ENCODE measurements around the gene ADH6. TPM values are rescaled to one million over a fixed set of nuclear protein-coding genes. Genes with fewer than 3 reads are reported as not detected.

The ADH6 gene
- total and polyA plus RNA-seq, 4 donors, result 36.7 to 163 (median 107) TPM

GRCh38 chr4:99221980-99222379 is 2.9 kb upstream of the ADH6 start:
- Histone ChIP-seq H3K36me3 (ENCODE audit: control insufficient read depth in 4 of 4, insufficient read depth in 3 of 4, low read depth in 1 of 4, low read length in 3 of 4) (no peaks in the 10 kb centered on the region), H3K9me3 (ENCODE audit: control insufficient read depth in 4 of 4, low read length in 3 of 4) (no peaks in the 10 kb centered on the region), H3K27ac (ENCODE audit: low read depth in 1 of 2, low read length in 2 of 2) (no peak overlapping the region), H3K9ac (ENCODE audit: low read depth in 1 of 2, low read length in 2 of 2) (no peak overlapping the region), H3K27me3 (ENCODE audit: control insufficient read depth in 4 of 4, insufficient read depth in 4 of 4, low read length in 3 of 4) (no peaks in the 10 kb centered on the region), H3K4me3 (ENCODE audit: low read depth in 1 of 3, low read length in 3 of 3) (no peak overlapping the region), H3K4me1 (ENCODE audit: control insufficient read depth in 4 of 4, insufficient read depth in 4 of 4, low read length in 3 of 4) (peaks cover 3 to 16% (median 7%) of the 10 kb centered on the region in 4 donors)
- no peak for TF ChIP-seq CTCF (IDR thresholded peaks at IDR 0.05; ENCODE audit: low read depth, low read length, missing input control)
- TF ChIP-seq FOXA1 (IDR thresholded peaks at IDR 0.05), result no peak
- TF ChIP-seq SP1 (IDR thresholded peaks at IDR 0.05), result peak; percentile 21
- TF ChIP-seq RAD21 (IDR thresholded peaks at IDR 0.05), result peak; percentile 18 to 40
- no peak for TF ChIP-seq GABPA (IDR thresholded peaks at IDR 0.05 in 1 of 2, conservative IDR thresholded peaks at IDR 0.05 in 1 of 2)
- no peak for TF ChIP-seq JUND (IDR thresholded peaks at IDR 0.05)
- peak; percentile 45 for TF ChIP-seq YY1 (IDR thresholded peaks at IDR 0.05)
- TF ChIP-seq HNF4G (IDR thresholded peaks at IDR 0.05), result peak; percentile 22
- no peak for TF ChIP-seq ZBTB33 (IDR thresholded peaks at IDR 0.05)
- peak in 1 of 2 donors; percentile 32 for TF ChIP-seq HNF4A (conservative IDR thresholded peaks at IDR 0.05)
- TF ChIP-seq RXRA (IDR thresholded peaks at IDR 0.05), result peak; percentile 18 to 49
- DNase-seq (ENCODE audit: low spot score), result no peak
- 18% methylated on average over 1 of the region's 1 CpG for WGBS

DNA sequence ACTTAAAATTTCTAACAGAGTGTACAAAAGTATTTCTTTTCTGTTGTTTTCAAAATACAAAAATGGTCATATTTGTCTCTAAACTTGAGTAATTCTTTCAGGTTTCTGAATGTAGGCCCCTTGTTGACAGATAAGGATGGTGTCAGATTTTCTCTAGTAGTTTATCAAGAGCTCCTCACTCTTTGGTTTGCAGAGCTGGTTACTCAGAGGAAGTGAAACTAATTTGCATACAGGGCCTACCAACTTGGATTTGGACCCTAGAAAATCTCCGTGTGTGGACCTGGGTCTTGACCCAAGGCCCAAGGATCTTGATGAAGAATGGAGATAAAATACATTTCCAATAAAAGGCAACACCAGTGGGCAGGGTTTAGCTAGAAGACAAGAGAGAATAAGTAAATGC is 433 bp upstream of the ADH6 start:
- Histone ChIP-seq H3K4me1 (ENCODE audit: control insufficient read depth in 4 of 4, insufficient read depth in 4 of 4, low read length in 3 of 4) (peaks cover 3 to 27% (median 15%) of the 10 kb centered on the region in 4 donors), H3K4me3 (ENCODE audit: low read depth in 1 of 3, low read length in 3 of 3) (peak overlapping the region in 1 of 3 donors; percentile 83), H3K27ac (ENCODE audit: low read depth in 1 of 2, low read length in 2 of 2) (peak overlapping the region in 1 of 2 donors; percentile 43), H3K9me3 (ENCODE audit: control insufficient read depth in 4 of 4, low read length in 3 of 4) (no peaks in the 10 kb centered on the region), H3K9ac (ENCODE audit: low read depth in 1 of 2, low read length in 2 of 2) (no peak overlapping the region), H3K27me3 (ENCODE audit: control insufficient read depth in 4 of 4, insufficient read depth in 4 of 4, low read length in 3 of 4) (no peaks in the 10 kb centered on the region), H3K36me3 (ENCODE audit: control insufficient read depth in 4 of 4, insufficient read depth in 3 of 4, low read depth in 1 of 4, low read length in 3 of 4) (peaks cover 0 to 10% (median 4%) of the 10 kb centered on the region in 4 donors)
- WGBS, result 9% methylated on average over 1 of the region's 1 CpG
- DNase-seq (ENCODE audit: low spot score), result no peak
- TF ChIP-seq, protein P1, sequence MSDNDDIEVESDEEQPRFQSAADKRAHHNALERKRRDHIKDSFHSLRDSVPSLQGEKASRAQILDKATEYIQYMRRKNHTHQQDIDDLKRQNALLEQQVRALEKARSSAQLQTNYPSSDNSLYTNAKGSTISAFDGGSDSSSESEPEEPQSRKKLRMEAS (IDR thresholded peaks at IDR 0.05), result no peak
- TF ChIP-seq HNF4G (IDR thresholded peaks at IDR 0.05), result no peak
- no peak for TF ChIP-seq SP1 (IDR thresholded peaks at IDR 0.05)
- no peak for TF ChIP-seq NR2F2 (IDR thresholded peaks at IDR 0.05)
- no peak for TF ChIP-seq ATF3 (IDR thresholded peaks at IDR 0.05)
- no peak for TF ChIP-seq ZBTB33 (IDR thresholded peaks at IDR 0.05)
- TF ChIP-seq JUND (IDR thresholded peaks at IDR 0.05), result no peak
- no peak for TF ChIP-seq FOXA2 (IDR thresholded peaks at IDR 0.05)
- TF ChIP-seq TAF1 (conservative IDR thresholded peaks at IDR 0.05), result no peak
- no peak for TF ChIP-seq RAD21 (IDR thresholded peaks at IDR 0.05)
- TF ChIP-seq FOXA1 (IDR thresholded peaks at IDR 0.05), result no peak
- TF ChIP-seq YY1 (IDR thresholded peaks at IDR 0.05), result no peak
- no peak for TF ChIP-seq REST (IDR thresholded peaks at IDR 0.05)
- TF ChIP-seq RXRA (IDR thresholded peaks at IDR 0.05), result no peak
- no peak for TF ChIP-seq HNF4A (conservative IDR thresholded peaks at IDR 0.05)
